Skin of body (tissue), 2 donors: ENCODE results near the gene SLC22A12. TPM values are rescaled to one million over a fixed set of nuclear protein-coding genes. Genes with fewer than 3 reads are reported as not detected.
"Not testable (repeated sequence)": the region's sequence is repeated elsewhere in the genome, so short reads cannot be mapped to it uniquely, and the experiment has no call there.

ENCODE experiments used
- DNase-seq: peaks from one replicate; lab custom pipeline; 2025; lab: John Stamatoyannopoulos, UW
- total RNA-seq: library from RNA; depleted of rRNA; stranded (reverse); fragments of >200 nt; gene quantifications from one replicate; pipeline ENCODE4 v1.2.3, GENCODE V29; 2014

SLC22A12 gene
- total RNA-seq, 1 donor from 2014 or later = not detected

GRCh38 chr11:64585150-64585549 lies 5.9 kb upstream of the SLC22A12 start:
- no peak for DNase-seq

GRCh38 chr11:64586366-64586765 lies 4.7 kb upstream of the SLC22A12 start:
- no peak for DNase-seq

GRCh38 chr11:64588701-64589100 lies 2.3 kb upstream of the SLC22A12 start:
- no peak for DNase-seq

- no peak for DNase-seq
Observed at GRCh38 chr11:64591257-64592233, 525 bp downstream of the SLC22A12 start.

- no peak for DNase-seq
Observed at GRCh38 chr11:64592234-64592615, 1.2 kb downstream of the SLC22A12 start.

GRCh38 chr11:64592656-64593055 lies 1.6 kb downstream of the SLC22A12 start:
- no peak for DNase-seq

- DNase-seq = no peak
Observed at GRCh38 chr11:64593156-64594105, 2.4 kb downstream of the SLC22A12 start.

- DNase-seq = no peak
Observed at GRCh38 chr11:64594159-64594939, 3.3 kb downstream of the SLC22A12 start.

GRCh38 chr11:64595922-64596321 lies 4.9 kb downstream of the SLC22A12 start:
- not testable (repeated sequence) for DNase-seq

- DNase-seq = no peak
Observed at GRCh38 chr11:64597671-64598101, 6.7 kb downstream of the SLC22A12 start.

- no peak for DNase-seq
Observed at GRCh38 chr11:64598106-64598796, 7.2 kb downstream of the SLC22A12 start.

- DNase-seq = no peak
Observed at GRCh38 chr11:64598797-64599697, 8.0 kb downstream of the SLC22A12 start.

- no peak for DNase-seq
Observed at GRCh38 chr11:64599698-64600211, 8.7 kb downstream of the SLC22A12 start.

- no peak for DNase-seq
Observed at GRCh38 chr11:64600281-64600992, 9.4 kb downstream of the SLC22A12 start.

- no peak for DNase-seq
Observed at GRCh38 chr11:64601605-64602465, 10.8 kb downstream of the SLC22A12 start.

GRCh38 chr11:64602466-64603070 lies 11.5 kb downstream of the SLC22A12 start:
- DNase-seq = no peak
